Common myeloid progenitor, CD34-positive (primary cell): ENCODE measurements around the gene SLC16A1.

Experiments
- CTCF ChIA-PET: fragments of 350-600 bp; sonication (Branson Sonifier 250); formaldehyde crosslinking; loops from one replicate; lab custom pipeline; 2021; ENCODE audit warnings: antibody characterized with exemption; lab: Charles Lee
- POLR2A ChIA-PET: fragments of 350-600 bp; sonication (Branson Sonifier 250); formaldehyde crosslinking; loops from one replicate; lab custom pipeline; 2021; ENCODE audit warnings: antibody characterized with exemption; lab: Charles Lee
- DNase-seq, 3 donors: peaks; one replicate each; pipeline versions ENCODE4 v3.0.0 to v3.0.0-alpha.2; 2013
- H3K27ac ChIP-seq, 2 experiments: 1 replicate in 1 of 2; 2 replicates in 1 of 2; pipeline ENCODE4 v1.7.0; 2013; ENCODE audit warnings: inconsistent platforms in 2 of 2, low read length in 2 of 2, mild to moderate bottlenecking in 2 of 2, low read depth in 1 of 2, moderate library complexity in 1 of 2; ENCODE audit not compliant: severe bottlenecking in 2 of 2, insufficient read depth in 1 of 2, poor library complexity in 1 of 2
- H3K27me3 ChIP-seq, 5 experiments: replicated peaks in 2 of 5; 1 replicate in 3 of 5; 2 replicates in 2 of 5; pipeline versions ENCODE4 v1.6.1 to v1.7.0; 2013; ENCODE audit warnings: low read length in 4 of 5, mild to moderate bottlenecking in 2 of 5, moderate library complexity in 2 of 5, inconsistent platforms in 1 of 5; ENCODE audit not compliant: insufficient read depth in 5 of 5, control insufficient read depth in 4 of 5
- H3K36me3 ChIP-seq, 4 experiments: 1 replicate in 2 of 4; 2 replicates in 2 of 4; pipeline versions ENCODE4 v1.6.1 to v1.7.0; 2013; ENCODE audit warnings: low read length in 3 of 4, control low read depth in 1 of 4, mild to moderate bottlenecking in 1 of 4; ENCODE audit not compliant: control insufficient read depth in 4 of 4, insufficient read depth in 4 of 4
- H3K4me1 ChIP-seq, 4 experiments: 1 replicate in 3 of 4; 2 replicates in 1 of 4; pipeline versions ENCODE4 v1.6.1 to v1.7.1; 2013; ENCODE audit warnings: low read length in 3 of 4, mild to moderate bottlenecking in 3 of 4, control low read depth in 1 of 4, inconsistent platforms in 1 of 4, moderate library complexity in 1 of 4; ENCODE audit not compliant: control insufficient read depth in 4 of 4, insufficient read depth in 4 of 4; ENCODE audit errors: control extremely low read depth in 1 of 4
- H3K4me3 ChIP-seq, 7 experiments: 1 replicate in 4 of 7; 2 replicates in 3 of 7; pipeline versions ENCODE4 v1.5.1 to v1.7.0; 2013; ENCODE audit warnings: mild to moderate bottlenecking in 7 of 7, low read length in 6 of 7, moderate library complexity in 6 of 7, inconsistent platforms in 2 of 7, low read depth in 2 of 7, control low read depth in 1 of 7; ENCODE audit not compliant: insufficient read depth in 4 of 7, control insufficient read depth in 1 of 7; ENCODE audit errors: extremely low read depth in 1 of 7
- H3K9me3 ChIP-seq, 5 experiments: 1 replicate in 4 of 5; 2 replicates in 1 of 5; pipeline versions ENCODE4 v1.6.1 to v1.7.1; 2013; ENCODE audit warnings: low read length in 4 of 5, mild to moderate bottlenecking in 2 of 5, inconsistent platforms in 1 of 5, low read depth in 1 of 5, moderate library complexity in 1 of 5; ENCODE audit not compliant: control insufficient read depth in 4 of 5, insufficient read depth in 2 of 5; ENCODE audit errors: control extremely low read depth in 1 of 5
- WGBS: methylation state at CpG from one replicate; pipeline ENCODE4 v1.1.5; 2013; ENCODE audit not compliant: insufficient coverage; 5-methylcytosine and 5-hydroxymethylcytosine counted together

The SLC16A1 gene

GRCh38 chr1:112927462-112927990, 28.5 kb downstream of the SLC16A1 start:
- ChIA-PET POLR2A (no interaction called here), CTCF (no interaction called here)
- DNase-seq, result no peak
- no peak overlapping the region for H3K4me3 ChIP-seq
- WGBS, result no CpG with 5 or more reads among the region's 2 CpGs
- peaks cover 0 to 32% (median 5%) of the 10 kb centered on the region in 4 experiments for H3K36me3 ChIP-seq
- H3K9me3 ChIP-seq, result no peaks in the 10 kb centered on the region
- H3K27ac ChIP-seq, result no peak overlapping the region
- peaks cover 0 to 7% (median 0%) of the 10 kb centered on the region in 4 experiments for H3K4me1 ChIP-seq
- no peaks in the 10 kb centered on the region for H3K27me3 ChIP-seq

- CTCF ChIA-PET, result no interaction called here
- WGBS, result no CpG with 5 or more reads among the region's 1 CpG
- POLR2A ChIA-PET, result no interaction called here
- H3K27me3 ChIP-seq, result no peaks in the 10 kb centered on the region
- no peak for DNase-seq
- no peak overlapping the region for H3K27ac ChIP-seq
- peaks cover 0 to 32% (median 7%) of the 10 kb centered on the region in 4 experiments for H3K36me3 ChIP-seq
- no peaks in the 10 kb centered on the region for H3K9me3 ChIP-seq
- H3K4me3 ChIP-seq, result no peak overlapping the region
- peaks cover 0 to 7% (median 0%) of the 10 kb centered on the region in 4 experiments for H3K4me1 ChIP-seq
Measured at GRCh38 chr1:112926858-112927257, 29.1 kb downstream of the SLC16A1 start.

- Histone ChIP-seq H3K4me3 (no peak overlapping the region), H3K27ac (no peak overlapping the region), H3K9me3 (no peaks in the 10 kb centered on the region), H3K36me3 (peaks cover 0 to 29% (median 8%) of the 10 kb centered on the region in 4 experiments), H3K27me3 (no peaks in the 10 kb centered on the region), H3K4me1 (peaks cover 0 to 7% (median 0%) of the 10 kb centered on the region in 4 experiments)
- CTCF ChIA-PET, result no interaction called here
- WGBS, result 64% methylated on average over 2 of the region's 3 CpGs
- POLR2A ChIA-PET, result interaction anchor here (0.5 kb wide), 1 partner anchor 138 kb away, joined by 3 read pairs; no protein-coding TSS in a partner anchor
- DNase-seq, result peak; percentile 3 to 35 (median 21)
Measured at GRCh38 chr1:112925015-112925414, 31.0 kb downstream of the SLC16A1 start.

GRCh38 chr1:112923959-112924349, 32.0 kb downstream of the SLC16A1 start:
- CTCF ChIA-PET, result no interaction called here

GRCh38 chr1:112923234-112923958, 32.6 kb downstream of the SLC16A1 start:
- ChIA-PET CTCF (interaction anchor here (1.3 kb wide), 1 partner anchor 119 kb away, joined by 3 read pairs; no protein-coding TSS in a partner anchor), POLR2A (no interaction called here)
- Histone ChIP-seq H3K27me3 (no peaks in the 10 kb centered on the region), H3K4me1 (peaks cover 0 to 7% (median 0%) of the 10 kb centered on the region in 4 experiments), H3K36me3 (peaks cover 0 to 32% (median 7%) of the 10 kb centered on the region in 4 experiments), H3K9me3 (no peaks in the 10 kb centered on the region), H3K4me3 (no peak overlapping the region), H3K27ac (no peak overlapping the region)
- no peak for DNase-seq
- WGBS, result 98% methylated on average over 24 of the region's 25 CpGs

More at GRCh38 chr1:112923959-112924349, 32.0 kb downstream of the SLC16A1 start:
- WGBS, result 98% methylated on average over 12 of the region's 12 CpGs
- H3K4me3 ChIP-seq, result no peak overlapping the region
- no peaks in the 10 kb centered on the region for H3K27me3 ChIP-seq
- H3K27ac ChIP-seq, result no peak overlapping the region
- no peak for DNase-seq
- H3K4me1 ChIP-seq, result peaks cover 0 to 7% (median 0%) of the 10 kb centered on the region in 4 experiments
- POLR2A ChIA-PET, result no interaction called here
- peaks cover 0 to 32% (median 7%) of the 10 kb centered on the region in 4 experiments for H3K36me3 ChIP-seq
- H3K9me3 ChIP-seq, result no peaks in the 10 kb centered on the region

- H3K4me1 ChIP-seq, result no peaks in the 10 kb centered on the region
- ChIA-PET CTCF (no interaction called here), POLR2A (no interaction called here)
- peaks cover 0 to 22% (median 8%) of the 10 kb centered on the region in 4 experiments for H3K36me3 ChIP-seq
- H3K4me3 ChIP-seq, result no peak overlapping the region
- no peaks in the 10 kb centered on the region for H3K27me3 ChIP-seq
- DNase-seq, result no peak
- no peaks in the 10 kb centered on the region for H3K9me3 ChIP-seq
- no peak overlapping the region for H3K27ac ChIP-seq
- WGBS, result no CpG with 5 or more reads among the region's 5 CpGs
Measured at GRCh38 chr1:112911506-112912220, 44.3 kb downstream of the SLC16A1 start.
